Measurements from ENCODE around the gene KCNK6.

The KCNK6 gene

GRCh38 chr19:38309615-38310278 lies 9.9 kb upstream of the KCNK6 start:
- H3K9ac ChIP-seq (ENCODE audit: low read length) = no peak overlapping the region
- no peaks in the 10 kb centered on the region for H3K4me1 ChIP-seq (ENCODE audit: low read length)
- TF ChIP-seq EZH2phosphoT487 (IDR thresholded peaks at IDR 0.05; ENCODE audit: low read length) = no peak
- no peak for TF ChIP-seq CTCF (IDR thresholded peaks at IDR 0.05; ENCODE audit: low read length)
- TF ChIP-seq EZH2 (optimal IDR thresholded peaks at IDR 0.05; ENCODE audit: low read depth, low read length) = no peak
- H3K4me2 ChIP-seq (ENCODE audit: low read depth, low read length) = no peak overlapping the region
- H3K9me2 ChIP-seq (replicated peaks; ENCODE audit: insufficient read depth, low read length) = no peaks in the 10 kb centered on the region
- no peaks in the 10 kb centered on the region for H3F3A ChIP-seq (ENCODE audit: insufficient read depth, low read length)
- no peaks in the 10 kb centered on the region for H3K9me3 ChIP-seq (replicated peaks; ENCODE audit: insufficient read depth, low read length)
- no peak overlapping the region for H3K4me3 ChIP-seq (ENCODE audit: low read length)
- H4K20me1 ChIP-seq (ENCODE audit: insufficient read depth, low read length) = no peaks in the 10 kb centered on the region
- peaks cover 12% of the 10 kb centered on the region; the same call in 1 of the 2 replicates for H3K79me2 ChIP-seq (ENCODE audit: low read length)
- H3K27me3 ChIP-seq (replicated peaks; ENCODE audit: insufficient read depth, low read length) = no peaks in the 10 kb centered on the region
- H3K27ac ChIP-seq (ENCODE audit: low read length) = no peak overlapping the region
- DNase-seq = no peak
- no peaks in the 10 kb centered on the region for H3K36me3 ChIP-seq (replicated peaks; ENCODE audit: insufficient read depth, low read length)
- H2AFZ ChIP-seq (ENCODE audit: low read length) = no peak overlapping the region

- Histone ChIP-seq H3K27me3 (replicated peaks; ENCODE audit: insufficient read depth, low read length) (no peaks in the 10 kb centered on the region), H2AFZ (ENCODE audit: low read length) (no peak overlapping the region)
Measured at GRCh38 chr19:38310279-38310670, 9.4 kb upstream of the KCNK6 start.

GRCh38 chr19:38310986-38311385 lies 8.7 kb upstream of the KCNK6 start:
- DNase-seq = no peak
- no peaks in the 10 kb centered on the region for H3F3A ChIP-seq (ENCODE audit: insufficient read depth, low read length)
- no peaks in the 10 kb centered on the region for H4K20me1 ChIP-seq (ENCODE audit: insufficient read depth, low read length)
- no peaks in the 10 kb centered on the region for H3K27me3 ChIP-seq (replicated peaks; ENCODE audit: insufficient read depth, low read length)
- H3K4me1 ChIP-seq (ENCODE audit: low read length) = no peaks in the 10 kb centered on the region
- no peak overlapping the region for H3K9ac ChIP-seq (ENCODE audit: low read length)
- H3K4me3 ChIP-seq (ENCODE audit: low read length) = no peak overlapping the region
- no peak overlapping the region for H3K27ac ChIP-seq (ENCODE audit: low read length)
- H3K9me2 ChIP-seq (replicated peaks; ENCODE audit: insufficient read depth, low read length) = no peaks in the 10 kb centered on the region
- H3K4me2 ChIP-seq (ENCODE audit: low read depth, low read length) = no peak overlapping the region
- no peaks in the 10 kb centered on the region for H3K36me3 ChIP-seq (replicated peaks; ENCODE audit: insufficient read depth, low read length)
- H3K9me3 ChIP-seq (replicated peaks; ENCODE audit: insufficient read depth, low read length) = no peaks in the 10 kb centered on the region
- peaks cover 18% of the 10 kb centered on the region for H3K79me2 ChIP-seq (ENCODE audit: low read length)
- no peak for TF ChIP-seq EZH2phosphoT487 (IDR thresholded peaks at IDR 0.05; ENCODE audit: low read length)
- no peak for TF ChIP-seq CTCF (IDR thresholded peaks at IDR 0.05; ENCODE audit: low read length)
- TF ChIP-seq EZH2 (optimal IDR thresholded peaks at IDR 0.05; ENCODE audit: low read depth, low read length) = no peak
- no peak overlapping the region for H2AFZ ChIP-seq (ENCODE audit: low read length)

More at GRCh38 chr19:38310279-38310670, 9.4 kb upstream of the KCNK6 start:
- Histone ChIP-seq H3K4me1 (ENCODE audit: low read length) (no peaks in the 10 kb centered on the region), H3K27ac (ENCODE audit: low read length) (no peak overlapping the region), H3K9ac (ENCODE audit: low read length) (no peak overlapping the region), H3F3A (ENCODE audit: insufficient read depth, low read length) (no peaks in the 10 kb centered on the region), H3K9me2 (replicated peaks; ENCODE audit: insufficient read depth, low read length) (no peaks in the 10 kb centered on the region), H3K4me2 (ENCODE audit: low read depth, low read length) (no peak overlapping the region), H3K9me3 (replicated peaks; ENCODE audit: insufficient read depth, low read length) (no peaks in the 10 kb centered on the region), H4K20me1 (ENCODE audit: insufficient read depth, low read length) (no peaks in the 10 kb centered on the region), H3K79me2 (ENCODE audit: low read length) (peaks cover 16% of the 10 kb centered on the region), H3K4me3 (ENCODE audit: low read length) (no peak overlapping the region), H3K36me3 (replicated peaks; ENCODE audit: insufficient read depth, low read length) (no peaks in the 10 kb centered on the region)
- DNase-seq = no peak
- no peak for TF ChIP-seq EZH2phosphoT487 (IDR thresholded peaks at IDR 0.05; ENCODE audit: low read length)
- no peak for TF ChIP-seq EZH2 (optimal IDR thresholded peaks at IDR 0.05; ENCODE audit: low read depth, low read length)
- TF ChIP-seq CTCF (IDR thresholded peaks at IDR 0.05; ENCODE audit: low read length) = no peak

Measured in MM.1S (cell line).